Measurements from ENCODE around the gene CHRNB1. TPM values are rescaled to one million over a fixed set of nuclear protein-coding genes. Genes with fewer than 3 reads are reported as not detected.

CHRNB1 gene
- total and polyA plus RNA-seq, 2 of the 8 experiments (the other 6 are each of a cell fraction or from before 2014, with no cell fraction given): 14.1 to 28.2 TPM

- no peak for TF ChIP-seq SIN3A (conservative IDR thresholded peaks at IDR 0.05 in 1 of 2, IDR thresholded peaks at IDR 0.05 in 1 of 2; ENCODE audit: low read depth in 1 of 2, low read length in 2 of 2)
- no peak for TF ChIP-seq SP4 (IDR thresholded peaks at IDR 0.05; ENCODE audit: low read length)
These were observed 12.6 kb upstream of the CHRNB1 start (continued) for GRCh38 chr17:7432296-7432695.
